Thyroid gland (tissue), 4 donors: ENCODE results near the gene IGF2R.

ENCODE experiments used
- CTCF ChIP-seq, 6 experiments: fragments of 200-600 bp in 3 of 6; fragments of 450-650 bp in 3 of 6; sonication (generic) in 3 of 6; IDR thresholded peaks; one replicate each; pipeline ENCODE4 v1.5.1; 2016 to 2019; ENCODE audit warnings: antibody characterized with exemption in 6 of 6, mild to moderate bottlenecking in 2 of 6, inconsistent platforms in 1 of 6, moderate library complexity in 1 of 6
- POLR2A ChIP-seq, 2 donors: fragments of 450-650 bp; IDR thresholded peaks; one replicate each; pipeline ENCODE4 v1.6.1; 2017; ENCODE audit warnings: antibody characterized with exemption in 2 of 2, mild to moderate bottlenecking in 2 of 2, moderate library complexity in 1 of 2

GRCh38 chr6:159978291-159979135 lies 9.6 kb downstream of the IGF2R start:
- TF ChIP-seq POLR2A (IDR thresholded peaks at IDR 0.05) = no peak
- no peak for TF ChIP-seq CTCF (IDR thresholded peaks at IDR 0.05)
